ENCODE results near the gene SORCS2.

Gene SORCS2

DNA sequence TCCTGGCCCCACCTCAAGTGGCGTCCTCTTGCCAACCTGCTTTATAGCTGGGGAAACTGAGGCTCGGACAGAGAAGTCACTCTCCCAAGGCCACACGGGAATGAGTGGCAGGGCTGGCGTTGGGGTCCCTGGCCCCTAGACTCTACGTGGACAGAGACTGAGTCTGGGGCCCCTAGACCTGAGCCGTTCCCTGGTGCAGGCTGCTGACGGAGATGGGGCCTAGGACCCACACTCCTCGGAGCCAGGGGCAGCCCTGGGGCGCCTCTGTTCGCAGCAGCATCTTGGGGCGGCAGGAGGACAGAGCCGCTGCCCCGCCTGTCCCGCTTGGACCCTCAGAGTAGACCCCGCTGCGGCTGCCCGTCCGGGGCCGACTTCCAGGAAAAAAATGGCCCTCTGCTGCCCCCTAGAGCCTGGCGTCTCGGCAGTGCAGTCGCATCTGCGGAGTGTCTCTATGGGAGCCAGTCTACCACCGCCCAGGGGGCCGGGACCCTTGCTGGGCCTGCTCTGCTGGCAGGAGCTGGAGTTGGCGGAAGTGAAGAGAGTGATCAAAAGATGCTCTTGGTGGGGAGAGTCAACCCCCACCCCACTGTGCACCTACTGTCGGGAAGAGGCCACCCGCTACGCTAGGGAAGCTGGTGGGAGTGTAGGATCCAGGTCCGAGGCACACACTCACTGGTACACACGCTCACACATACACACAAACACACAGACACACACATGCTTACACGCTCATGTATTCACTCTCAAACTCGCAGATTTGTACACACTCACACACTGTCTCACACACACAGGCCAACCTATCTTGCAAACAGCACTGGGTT is 527.2 kb downstream of the SORCS2 start:
- no peak overlapping the region for H3K4me3 ChIP-seq (ENCODE audit: low read depth, low read length)
- TF ChIP-seq, protein P1, sequence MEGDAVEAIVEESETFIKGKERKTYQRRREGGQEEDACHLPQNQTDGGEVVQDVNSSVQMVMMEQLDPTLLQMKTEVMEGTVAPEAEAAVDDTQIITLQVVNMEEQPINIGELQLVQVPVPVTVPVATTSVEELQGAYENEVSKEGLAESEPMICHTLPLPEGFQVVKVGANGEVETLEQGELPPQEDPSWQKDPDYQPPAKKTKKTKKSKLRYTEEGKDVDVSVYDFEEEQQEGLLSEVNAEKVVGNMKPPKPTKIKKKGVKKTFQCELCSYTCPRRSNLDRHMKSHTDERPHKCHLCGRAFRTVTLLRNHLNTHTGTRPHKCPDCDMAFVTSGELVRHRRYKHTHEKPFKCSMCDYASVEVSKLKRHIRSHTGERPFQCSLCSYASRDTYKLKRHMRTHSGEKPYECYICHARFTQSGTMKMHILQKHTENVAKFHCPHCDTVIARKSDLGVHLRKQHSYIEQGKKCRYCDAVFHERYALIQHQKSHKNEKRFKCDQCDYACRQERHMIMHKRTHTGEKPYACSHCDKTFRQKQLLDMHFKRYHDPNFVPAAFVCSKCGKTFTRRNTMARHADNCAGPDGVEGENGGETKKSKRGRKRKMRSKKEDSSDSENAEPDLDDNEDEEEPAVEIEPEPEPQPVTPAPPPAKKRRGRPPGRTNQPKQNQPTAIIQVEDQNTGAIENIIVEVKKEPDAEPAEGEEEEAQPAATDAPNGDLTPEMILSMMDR (IDR thresholded peaks at IDR 0.05; ENCODE audit: low read depth, low read length): peak; percentile 75

GRCh38 chr4:7721984-7722551 is 529.7 kb downstream of the SORCS2 start:
- TF ChIP-seq, protein P1 (IDR thresholded peaks at IDR 0.05; ENCODE audit: low read depth, low read length): peak; percentile 48; the same call in 1 of the 2 replicates
- no peak overlapping the region for H3K4me3 ChIP-seq (ENCODE audit: low read depth, low read length)

GRCh38 chr4:7722766-7723387 is 530.5 kb downstream of the SORCS2 start:
- no peak overlapping the region for H3K4me3 ChIP-seq (ENCODE audit: low read depth, low read length)
- TF ChIP-seq, protein P1 (IDR thresholded peaks at IDR 0.05; ENCODE audit: low read depth, low read length): no peak

DNA sequence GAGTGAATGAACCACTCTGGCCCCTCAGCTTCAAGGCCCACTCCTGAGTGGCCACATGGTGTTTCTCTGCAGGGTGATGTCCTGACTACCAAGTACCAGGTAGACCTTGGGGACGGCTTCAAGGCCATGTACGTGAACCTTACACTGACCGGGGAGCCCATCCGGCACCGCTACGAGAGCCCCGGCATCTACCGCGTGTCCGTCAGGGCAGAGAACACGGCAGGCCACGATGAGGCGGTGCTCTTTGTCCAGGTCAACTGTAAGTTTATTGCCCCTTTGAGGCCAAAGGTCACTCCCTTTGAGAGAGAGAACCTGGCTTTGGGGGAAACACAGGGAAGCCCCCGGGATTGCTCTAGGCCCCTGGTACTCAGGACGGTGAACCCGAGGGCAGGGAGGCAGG is 531.3 kb downstream of the SORCS2 start:
- TF ChIP-seq, protein P1 (IDR thresholded peaks at IDR 0.05; ENCODE audit: low read depth, low read length): no peak
- no peak overlapping the region for H3K4me3 ChIP-seq (ENCODE audit: low read depth, low read length)

GRCh38 chr4:7725951-7726350 is 533.6 kb downstream of the SORCS2 start:
- TF ChIP-seq, protein P1 (IDR thresholded peaks at IDR 0.05; ENCODE audit: low read depth, low read length): no peak
- no peak overlapping the region for H3K4me3 ChIP-seq (ENCODE audit: low read depth, low read length)

DNA sequence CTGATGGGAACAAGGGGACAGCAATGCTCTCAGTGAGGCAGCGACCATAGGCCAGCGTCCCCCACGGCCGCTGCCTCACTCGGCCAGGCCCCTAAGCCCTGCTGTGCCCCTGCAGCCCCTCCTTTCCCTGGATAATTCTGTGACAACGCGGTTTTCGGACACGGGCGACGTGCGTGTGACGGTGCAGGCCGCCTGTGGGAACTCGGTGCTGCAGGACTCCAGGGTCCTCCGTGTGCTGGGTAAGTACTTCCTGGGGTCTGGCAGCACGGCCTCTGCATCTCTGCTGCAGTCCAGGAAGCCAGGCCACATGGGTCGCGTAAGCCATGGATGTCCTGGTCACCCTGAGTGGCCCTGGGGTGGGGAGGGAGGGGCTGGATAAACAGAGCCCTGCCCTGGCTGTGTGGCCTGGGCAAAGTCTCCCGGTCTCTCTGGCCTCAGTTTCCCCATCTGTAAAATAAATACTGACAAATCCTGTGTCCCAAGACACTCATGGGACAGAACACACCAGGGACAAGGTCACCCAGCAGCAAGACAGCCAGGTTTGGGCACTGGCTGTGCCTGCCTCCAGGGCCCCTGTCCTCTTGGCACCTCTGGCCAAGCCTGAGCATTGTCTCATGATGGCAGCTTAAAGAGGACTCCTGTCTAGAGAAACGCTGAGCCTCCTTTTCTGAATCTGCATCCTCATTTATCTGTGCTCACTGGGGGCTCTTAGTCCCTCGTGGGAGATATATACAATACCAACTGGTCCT is 534.5 kb downstream of the SORCS2 start:
- TF ChIP-seq, protein P1 (IDR thresholded peaks at IDR 0.05; ENCODE audit: low read depth, low read length): no peak
- H3K4me3 ChIP-seq (ENCODE audit: low read depth, low read length): no peak overlapping the region

All from WI38 (cell line).